ENCODE data around the gene POGZ.
"Not testable (repeated sequence)": the region's sequence is repeated elsewhere in the genome, so short reads cannot be mapped to it uniquely, and the experiment has no call there.

The POGZ gene

GRCh38 chr1:151477066-151477465 lies 17.8 kb upstream of the POGZ start:
- no peak for DNase-seq

- no peak for DNase-seq
Measured at GRCh38 chr1:151476083-151476482, 16.8 kb upstream of the POGZ start.

GRCh38 chr1:151475175-151475574 lies 15.9 kb upstream of the POGZ start:
- no peak for DNase-seq

GRCh38 chr1:151474745-151475144 lies 15.5 kb upstream of the POGZ start:
- no peak for DNase-seq

GRCh38 chr1:151472856-151473731 lies 13.8 kb upstream of the POGZ start:
- DNase-seq, result no peak

GRCh38 chr1:151465026-151465425 lies 5.7 kb upstream of the POGZ start:
- DNase-seq, result no peak

- DNase-seq, result no peak
Measured at GRCh38 chr1:151461694-151462093, 2.4 kb upstream of the POGZ start.

- peak; percentile 58 for DNase-seq
Measured at GRCh38 chr1:151458802-151459330, 428 bp downstream of the POGZ start.

- peak; percentile 68 for DNase-seq
Measured at GRCh38 chr1:151457911-151458801, 1.1 kb downstream of the POGZ start.

GRCh38 chr1:151455966-151456365 lies 3.3 kb downstream of the POGZ start:
- no peak for DNase-seq

- DNase-seq, result no peak
Measured at GRCh38 chr1:151455231-151455630, 4.1 kb downstream of the POGZ start.

GRCh38 chr1:151447696-151448095 lies 11.6 kb downstream of the POGZ start:
- no peak for DNase-seq

- no peak for DNase-seq
Measured at GRCh38 chr1:151444783-151445177, 14.5 kb downstream of the POGZ start.

- peak; percentile 70 for DNase-seq
Measured at GRCh38 chr1:151443846-151444782, 15.2 kb downstream of the POGZ start.

- DNase-seq, result not testable (repeated sequence)
Measured at GRCh38 chr1:151437396-151437795, 21.9 kb downstream of the POGZ start.

- DNase-seq, result no peak
Measured at GRCh38 chr1:151436985-151437384, 22.3 kb downstream of the POGZ start.

- no peak for DNase-seq
Measured at GRCh38 chr1:151435174-151435573, 24.1 kb downstream of the POGZ start.

GRCh38 chr1:151433827-151434226 lies 25.5 kb downstream of the POGZ start:
- not testable (repeated sequence) for DNase-seq

GRCh38 chr1:151428068-151428467 lies 31.2 kb downstream of the POGZ start:
- DNase-seq, result no peak

GRCh38 chr1:151425103-151425502 lies 34.2 kb downstream of the POGZ start:
- DNase-seq, result no peak

- no peak for DNase-seq
Measured at GRCh38 chr1:151419819-151420218, 39.5 kb downstream of the POGZ start.

- DNase-seq, result no peak
Measured at GRCh38 chr1:151418081-151418480, 41.2 kb downstream of the POGZ start.

All from activated CD8-positive, alpha-beta memory T cell treated with anti-CD3 and anti-CD28 coated beads, Interleukin-2, amount 50 U/mL, for 4 hours (primary cell).